ENCODE results near the gene C2orf72. TPM values are rescaled to one million over a fixed set of nuclear protein-coding genes. Genes with fewer than 3 reads are reported as not detected.

C2orf72 gene
- total and polyA plus RNA-seq, 2 of the 4 experiments (the other 2 are of a cell fraction) = 0.09 to 0.18 TPM

GRCh38 chr2:231052494-231053451 lies 15.4 kb downstream of the C2orf72 start:
- no peaks in the 10 kb centered on the region for H3K9me3 ChIP-seq (ENCODE audit: control insufficient read depth, insufficient read depth, low read length)
- in situ Hi-C loops (cut with MboI; ENCODE audit: low sequenced_read_pairs) = no loop called here
- H3K9ac ChIP-seq (ENCODE audit: low read depth, low read length) = peak overlapping the region; percentile 74
- H3K56ac ChIP-seq (ENCODE audit: extremely low read depth, insufficient read depth, low read length) = no peak overlapping the region
- dilution Hi-C loops (cut with HindIII; ENCODE audit: low sequenced_read_pairs, unreplicated experiment) = no loop called here
- H3K79me1 ChIP-seq (ENCODE audit: low read depth in 1 of 2, low read length in 2 of 2) = no peaks in the 10 kb centered on the region; a peak in 1 of 4 replicates
- H3K27ac ChIP-seq (ENCODE audit: insufficient read depth, low read length) = no peak overlapping the region; the same call in 1 of the 2 replicates
- H2AFZ ChIP-seq (replicated peaks; ENCODE audit: low read length, poor library complexity) = peak overlapping the region; percentile 99
- ChIA-PET POLR2A (ENCODE audit: unreplicated experiment) (no interaction called here), CTCF (interaction anchor here (0.9 to 1.4 kb wide), 7 partner anchors 9 to 228 kb away, joined by 3 to 11 read pairs (median 4); no protein-coding TSS in a partner anchor)
- ATAC-seq (ENCODE audit: low read depth) = peak; percentile 83
- H3K4me1 ChIP-seq (ENCODE audit: control insufficient read depth, insufficient read depth, low read length) = no peaks in the 10 kb centered on the region
- intact Hi-C loops (cut with micrococcal nuclease) = loop anchor here (1.0 kb wide), 2 partner anchors 150 to 228 kb away; no protein-coding TSS in a partner anchor
- peak; percentile 77 for DNase-seq
- H3K36me3 ChIP-seq (ENCODE audit: control insufficient read depth, insufficient read depth, low read length) = no peaks in the 10 kb centered on the region
- peak overlapping the region; percentile 93 for H3K4me2 ChIP-seq (ENCODE audit: low read depth, low read length)
- no peak overlapping the region for H2BK5ac ChIP-seq (ENCODE audit: low read depth, low read length, poor library complexity, severe bottlenecking)
- peak overlapping the region; percentile 78 for H2AK9ac ChIP-seq (replicated peaks; ENCODE audit: low read depth, low read length, poor library complexity)
- H4K8ac ChIP-seq (ENCODE audit: low read depth in 2 of 2, low read length in 2 of 2) = peak overlapping the region; percentile 89 to 98; a peak in 3 of 4 replicates
- peak overlapping the region; percentile 68 for H4K91ac ChIP-seq (ENCODE audit: insufficient read depth, low read depth, low read length)
- H3K9me1 ChIP-seq (ENCODE audit: insufficient read depth, low read length) = peaks cover 8% of the 10 kb centered on the region; the same call in 1 of the 2 replicates
- H3K23ac ChIP-seq (ENCODE audit: low read depth, low read length) = 0 out of 2 replicates have a peak overlapping the region, but pooled peaks have one; percentile 86
- WGBS, 2 experiments (ENCODE audit: extremely low coverage in 2 of 2, insufficient read length in 1 of 2) = 19% methylated on average over 21 of the region's 62 CpGs; no CpG with 5 or more reads in 1 of the 2 experiments
- no peak overlapping the region for H3K18ac ChIP-seq (ENCODE audit: low read depth, low read length)
- H3K4me3 ChIP-seq (ENCODE audit: insufficient read depth, low read depth, low read length) = peak overlapping the region; percentile 59
- no peak overlapping the region for H2AK5ac ChIP-seq (ENCODE audit: low read depth, low read length)
- peak overlapping the region; percentile 73; the same call in 1 of the 2 replicates for H2BK120ac ChIP-seq (ENCODE audit: low read depth, low read length)
- H4K20me1 ChIP-seq (ENCODE audit: insufficient read depth, low read length) = peaks cover 7% of the 10 kb centered on the region; the same call in 1 of the 2 replicates
- TF ChIP-seq RAD21 (IDR thresholded peaks at IDR 0.05; ENCODE audit: low read length) (peak; percentile 53), FOS (IDR thresholded peaks at IDR 0.05; ENCODE audit: low read depth, low read length) (no peak), NFE2L2 (IDR thresholded peaks at IDR 0.05; ENCODE audit: low read depth, low read length) (no peak), SMC3 (IDR thresholded peaks at IDR 0.05; ENCODE audit: low read depth, low read length) (peak; percentile 44), CTCF (conservative IDR thresholded peaks at IDR 0.05; ENCODE audit: low read depth, low read length) (peak; percentile 91), MAZ (IDR thresholded peaks at IDR 0.05; ENCODE audit: borderline replicate concordance, low read depth, low read length) (peak; percentile 27; the same call in 1 of the 2 replicates), MAFK (IDR thresholded peaks at IDR 0.05; ENCODE audit: low read depth, low read length) (no peak), RCOR1 (IDR thresholded peaks at IDR 0.05; ENCODE audit: insufficient replicate concordance, low read length) (no peak), POLR2A (IDR thresholded peaks at IDR 0.05; ENCODE audit: low read depth, low read length) (no peak)
- H4K5ac ChIP-seq (ENCODE audit: low read depth, low read length) = peak overlapping the region; percentile 88
- peak overlapping the region; percentile 94; the same call in 1 of the 2 replicates for H3K14ac ChIP-seq (replicated peaks; ENCODE audit: low read depth, low read length)
- no peak overlapping the region for H2BK20ac ChIP-seq (ENCODE audit: low read depth, low read length)
- no TSS peak for BruUV-seq (replicated peaks)
- H3K27me3 ChIP-seq (ENCODE audit: control insufficient read depth, insufficient read depth, low read length) = peaks cover 24% of the 10 kb centered on the region
- no peak overlapping the region; the same call in 2 of the 3 replicates for H2BK15ac ChIP-seq (ENCODE audit: low read depth, low read length)
- peak overlapping the region; percentile 58; the same call in 1 of the 2 replicates for H3K4ac ChIP-seq (ENCODE audit: low read depth, low read length)

Measured in IMR-90 (cell line).